PC-9 (cell line): ENCODE data around the gene IMPG2. TPM values are rescaled to one million over a fixed set of nuclear protein-coding genes. Genes with fewer than 3 reads are reported as not detected.

Source experiments
- BruUV-seq: library from RNA; stranded (reverse); fragments of 400-500 nt; replicated peaks from 2 replicates; lab custom pipeline; 2021; lab: Mats Ljungman, UMichigan
- CTCF ChIA-PET: fragments of 300-600 bp; sonication (Branson Sonifier 250); formaldehyde crosslinking; loops from one replicate; lab custom pipeline; 2022; ENCODE audit warnings: antibody characterized with exemption; lab: Charles Lee
- POLR2A ChIA-PET: fragments of 300-600 bp; sonication (Branson Sonifier 250); formaldehyde crosslinking; loops from one replicate; lab custom pipeline; 2022; ENCODE audit warnings: antibody characterized with exemption; ENCODE audit not compliant: unreplicated experiment; lab: Charles Lee
- DNase-seq, 2 experiments: peaks; one replicate each; pipeline versions ENCODE4 v3.0.0 to v3.0.0-alpha.2; 2015 to 2022; ENCODE audit warnings: mixed read lengths in 1 of 2
- H2AFZ ChIP-seq: fragments of 200-600 bp; sonication (generic); 2 replicates; pipeline ENCODE4 v1.8.1; 2017; ENCODE audit warnings: antibody characterized with exemption
- H3F3A ChIP-seq: fragments of 200-600 bp; sonication (generic); 2 replicates; pipeline ENCODE4 v1.8.1; 2017; ENCODE audit warnings: antibody characterized with exemption, mild to moderate bottlenecking, low read depth; ENCODE audit not compliant: insufficient read depth
- H3K27ac ChIP-seq: fragments of 200-600 bp; sonication (generic); 2 replicates; pipeline ENCODE4 v1.6.1; 2016; ENCODE audit warnings: mixed run types
- H3K27me3 ChIP-seq: fragments of 200-600 bp; sonication (generic); 2 replicates; pipeline ENCODE4 v1.6.1; 2016; ENCODE audit warnings: low read depth, mixed run types; ENCODE audit not compliant: insufficient read depth
- H3K36me3 ChIP-seq: fragments of 200-600 bp; sonication (generic); 2 replicates; pipeline ENCODE4 v1.6.1; 2016; ENCODE audit warnings: low read depth, mixed run types
- H3K4me1 ChIP-seq: fragments of 200-600 bp; sonication (generic); replicated peaks from 2 replicates; pipeline ENCODE4 v1.6.1; 2016; ENCODE audit warnings: mixed run types; ENCODE audit not compliant: insufficient read depth
- H3K4me2 ChIP-seq: fragments of 200-600 bp; sonication (generic); 2 replicates; pipeline ENCODE4 v1.6.1; 2017; ENCODE audit warnings: mixed run types
- H3K4me3 ChIP-seq: fragments of 200-600 bp; sonication (generic); 2 replicates; pipeline ENCODE4 v1.6.1; 2016; ENCODE audit warnings: mixed run types
- H3K79me2 ChIP-seq: fragments of 200-600 bp; sonication (generic); 2 replicates; pipeline ENCODE4 v1.6.1; 2017; ENCODE audit warnings: low read depth, mixed run types
- H3K9me2 ChIP-seq: fragments of 200-600 bp; sonication (generic); 2 replicates; pipeline ENCODE4 v1.8.1; 2017; ENCODE audit warnings: mild to moderate bottlenecking; ENCODE audit not compliant: insufficient read depth
- H3K9me3 ChIP-seq: fragments of 200-600 bp; sonication (generic); 2 replicates; pipeline ENCODE4 v1.8.1; 2016; ENCODE audit warnings: low read depth; ENCODE audit not compliant: insufficient read depth
- H4K20me1 ChIP-seq: fragments of 200-600 bp; sonication (generic); 2 replicates; pipeline ENCODE4 v1.8.1; 2017; ENCODE audit not compliant: insufficient read depth
- CTCF ChIP-seq: fragments of 200-600 bp; sonication (generic); conservative IDR thresholded peaks from 2 replicates; pipeline ENCODE4 v1.6.1; 2017; ENCODE audit warnings: mixed run types, antibody characterized with exemption, mild to moderate bottlenecking, moderate library complexity
- EZH2 ChIP-seq: fragments of 200-600 bp; sonication (generic); IDR thresholded peaks from 2 replicates; pipeline ENCODE4 v1.8.0; 2017; ENCODE audit warnings: antibody characterized with exemption, low read depth
- intact Hi-C: fragments of 100-400 bp; cut with micrococcal nuclease; formaldehyde crosslinking; loops from one replicate; pipeline ENCODE4 v1.10.0; 2022; ENCODE audit not compliant: unreplicated experiment
- total RNA-seq: library from RNA; stranded (reverse); gene quantifications from 2 replicates; pipeline ENCODE4 v1.2.3, GENCODE V29; 2021

The IMPG2 gene
- total RNA-seq, 1 experiment from 2014 or later = 0.11 TPM

DNA sequence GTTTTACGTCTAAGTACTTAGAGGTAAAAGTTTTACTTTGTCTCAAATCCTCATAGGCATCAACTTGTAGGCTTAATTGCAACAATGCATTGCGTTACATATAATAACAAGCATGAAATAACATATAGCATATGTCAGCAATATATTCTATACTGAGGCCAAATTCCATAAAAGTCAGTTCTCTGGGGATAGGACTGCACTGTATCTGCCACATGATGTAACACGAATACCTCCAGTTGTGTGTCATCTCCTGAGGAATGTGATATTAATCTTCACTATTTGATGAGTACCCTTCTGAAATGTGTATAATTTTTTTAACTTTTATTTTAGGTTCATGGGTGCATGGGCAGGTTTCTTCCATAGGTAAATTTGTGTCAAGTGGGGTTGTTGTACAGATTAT is 126.4 kb downstream of the IMPG2 start:
- intact Hi-C loops = loop anchor here (2.0 to 10.0 kb wide), 3 partner anchors 121 to 399 kb away; no protein-coding TSS in a partner anchor
- Histone ChIP-seq H3K27me3 (no peaks in the 10 kb centered on the region), H3K9me3 (no peaks in the 10 kb centered on the region; the same call in 1 of the 2 replicates), H2AFZ (no peak overlapping the region), H4K20me1 (no peaks in the 10 kb centered on the region), H3K36me3 (no peaks in the 10 kb centered on the region), H3K79me2 (no peaks in the 10 kb centered on the region), H3K4me1 (peaks cover 19% of the 10 kb centered on the region), H3F3A (no peaks in the 10 kb centered on the region), H3K27ac (no peak overlapping the region), H3K4me2 (no peak overlapping the region), H3K4me3 (no peak overlapping the region), H3K9me2 (no peaks in the 10 kb centered on the region)
- ChIA-PET POLR2A (interaction anchor here (0.6 kb wide), 1 partner anchor 454 kb away, joined by 5 read pairs; no protein-coding TSS in a partner anchor), CTCF (interaction anchor here (0.6 kb wide), 1 partner anchor 897 kb away, joined by 3 read pairs; no protein-coding TSS in a partner anchor)
- peak in 1 of 2 experiments; percentile 72 for DNase-seq
- no TSS peak for BruUV-seq
- TF ChIP-seq EZH2 = no peak
- TF ChIP-seq CTCF = no peak

- no peak for DNase-seq
- Histone ChIP-seq H3K4me2 (no peak overlapping the region), H3K36me3 (no peaks in the 10 kb centered on the region), H3K9me3 (no peaks in the 10 kb centered on the region; the same call in 1 of the 2 replicates), H3F3A (no peaks in the 10 kb centered on the region), H3K27me3 (no peaks in the 10 kb centered on the region), H2AFZ (no peak overlapping the region), H3K9me2 (no peaks in the 10 kb centered on the region), H4K20me1 (no peaks in the 10 kb centered on the region), H3K27ac (no peak overlapping the region), H3K4me1 (peaks cover 13% of the 10 kb centered on the region), H3K79me2 (no peaks in the 10 kb centered on the region), H3K4me3 (no peak overlapping the region)
- ChIA-PET CTCF (interaction anchor here (0.7 kb wide), 1 partner anchor 296 kb away, joined by 4 read pairs; no protein-coding TSS in a partner anchor), POLR2A (no interaction called here)
- TF ChIP-seq EZH2 = no peak
- TF ChIP-seq CTCF = no peak
- BruUV-seq = no TSS peak
- intact Hi-C loops = loop anchor here (10.0 kb wide), 2 partner anchors 195 to 395 kb away; no protein-coding TSS in a partner anchor
These were observed 130.6 kb downstream of the IMPG2 start for GRCh38 chr3:101189796-101190195.

DNA sequence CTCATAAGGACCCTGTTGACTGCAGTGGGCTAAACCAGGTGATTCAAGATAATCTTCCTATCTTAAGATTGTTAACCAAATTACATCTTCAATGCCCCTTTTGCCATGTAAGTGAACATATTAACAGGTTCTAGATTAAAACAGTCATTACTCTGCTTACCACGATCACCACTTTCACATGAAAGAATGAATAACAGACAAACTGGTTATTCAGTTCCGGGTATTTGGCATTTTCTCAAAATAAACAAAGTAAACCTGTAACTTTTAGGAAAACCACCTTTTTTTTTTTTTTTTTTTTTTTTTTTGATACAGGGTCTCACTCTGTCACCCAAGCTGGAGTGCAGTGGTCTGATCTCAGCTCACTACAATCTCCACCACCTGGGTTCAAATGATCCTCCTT is 131.2 kb downstream of the IMPG2 start:
- CTCF ChIA-PET = no interaction called here
- no peak overlapping the region for H3K4me2 ChIP-seq

More for the DNA sequence above, 131.2 kb downstream of the IMPG2 start:
- Histone ChIP-seq H2AFZ (no peak overlapping the region), H3F3A (no peaks in the 10 kb centered on the region), H3K27ac (no peak overlapping the region), H3K79me2 (no peaks in the 10 kb centered on the region), H3K36me3 (no peaks in the 10 kb centered on the region), H3K27me3 (no peaks in the 10 kb centered on the region), H3K4me1 (peaks cover 10% of the 10 kb centered on the region), H3K9me2 (no peaks in the 10 kb centered on the region; the same call in 1 of the 2 replicates), H3K9me3 (no peaks in the 10 kb centered on the region; the same call in 1 of the 2 replicates), H4K20me1 (no peaks in the 10 kb centered on the region), H3K4me3 (no peak overlapping the region)
- DNase-seq = no peak
- BruUV-seq = no TSS peak
- intact Hi-C loops = no loop called here
- no peak for TF ChIP-seq EZH2
- no peak for TF ChIP-seq CTCF
- POLR2A ChIA-PET = no interaction called here
